Ascending aorta (tissue), 2 donors: ENCODE data around the gene GCH1. TPM values are rescaled to one million over a fixed set of nuclear protein-coding genes. Genes with fewer than 3 reads are reported as not detected.
A peak's percentile ranks its signal among the peaks of the same experiment; 100 is the strongest.
"Not testable (repeated sequence)": the region's sequence is repeated elsewhere in the genome, so short reads cannot be mapped to it uniquely, and the experiment has no call there.

ENCODE experiments used
- DNase-seq, 2 donors: peaks; one replicate each; pipeline ENCODE4 v3.0.0-alpha.2; 2019; ENCODE audit warnings: low spot score in 2 of 2
- H3K27ac ChIP-seq, 2 donors: fragments of 200-600 bp; sonication (generic); one replicate each; pipeline ENCODE4 v1.5.1; 2016 to 2017; ENCODE audit warnings: mild to moderate bottlenecking in 1 of 2
- H3K27me3 ChIP-seq: fragments of 200-600 bp; sonication (generic); one replicate; pipeline ENCODE4 v1.5.1; 2017
- H3K36me3 ChIP-seq, 2 donors: fragments of 200-600 bp; sonication (generic); one replicate each; pipeline ENCODE4 v1.5.1; 2016
- H3K4me1 ChIP-seq, 2 donors: fragments of 200-600 bp; sonication (generic); one replicate each; pipeline ENCODE4 v1.5.1; 2016 to 2017; ENCODE audit warnings: mild to moderate bottlenecking in 1 of 2
- H3K4me3 ChIP-seq, 2 donors: fragments of 200-600 bp; sonication (generic); one replicate each; pipeline ENCODE4 v1.5.1; 2016 to 2017; ENCODE audit warnings: mild to moderate bottlenecking in 1 of 2
- H3K9me3 ChIP-seq, 2 donors: fragments of 200-600 bp; sonication (generic); one replicate each; pipeline ENCODE4 v1.5.1; 2016
- CTCF ChIP-seq, 3 experiments: fragments of 200-600 bp in 2 of 3; fragments of 450-650 bp in 1 of 3; sonication (generic) in 2 of 3; IDR thresholded peaks; one replicate each; pipeline ENCODE4 v1.5.1; 2016 to 2019; ENCODE audit warnings: antibody characterized with exemption in 3 of 3, mild to moderate bottlenecking in 1 of 3, moderate library complexity in 1 of 3
- intact Hi-C: fragments of 100-400 bp; cut with DNase I; formaldehyde crosslinking; loops from one replicate; pipeline ENCODE4 v1.15.1; 2023
- total RNA-seq: library from RNA; depleted of rRNA; stranded (reverse); fragments of >200 nt; gene quantifications from one replicate; pipeline ENCODE4 v1.1.0, GENCODE V29; 2016

The GCH1 gene
- total RNA-seq, 1 donor from 2014 or later: 3.2 TPM

- Histone ChIP-seq H3K27me3 (no peaks in the 10 kb centered on the region), H3K36me3 (no peaks in the 10 kb centered on the region), H3K9me3 (no peaks in the 10 kb centered on the region), H3K4me1 (no peaks in the 10 kb centered on the region), H3K27ac (no peak overlapping the region), H3K4me3 (no peak overlapping the region)
- intact Hi-C loops: no loop called here
- no peak for TF ChIP-seq CTCF (IDR thresholded peaks at IDR 0.05)
- DNase-seq: no peak
These were observed 5.6 kb upstream of the GCH1 start for GRCh38 chr14:54908190-54908589.

GRCh38 chr14:54906075-54906474 lies 3.4 kb upstream of the GCH1 start:
- no peak for TF ChIP-seq CTCF (IDR thresholded peaks at IDR 0.05)
- H3K4me1 ChIP-seq: peaks cover 0 to 6% of the 10 kb centered on the region in 2 donors
- H3K27ac ChIP-seq: no peak overlapping the region
- no peaks in the 10 kb centered on the region for H3K27me3 ChIP-seq
- H3K9me3 ChIP-seq: no peaks in the 10 kb centered on the region
- no peaks in the 10 kb centered on the region for H3K36me3 ChIP-seq
- DNase-seq: no peak
- no peak overlapping the region for H3K4me3 ChIP-seq
- intact Hi-C loops: no loop called here

GRCh38 chr14:54902143-54902520 lies 494 bp downstream of the GCH1 start:
- peak in 2 of 3 experiments; percentile 8 to 12 for TF ChIP-seq CTCF (IDR thresholded peaks at IDR 0.05)
- peak; percentile 31 to 90 for DNase-seq
- intact Hi-C loops: no loop called here
- Histone ChIP-seq H3K4me3 (peak overlapping the region; percentile 72 to 88), H3K4me1 (peaks cover 0 to 6% of the 10 kb centered on the region in 2 donors), H3K27me3 (no peaks in the 10 kb centered on the region), H3K9me3 (no peaks in the 10 kb centered on the region), H3K36me3 (no peaks in the 10 kb centered on the region), H3K27ac (peak overlapping the region; percentile 50 to 63)

GRCh38 chr14:54901380-54902142 lies 1.1 kb downstream of the GCH1 start:
- no peak for TF ChIP-seq CTCF (IDR thresholded peaks at IDR 0.05)
- no peak for DNase-seq
- intact Hi-C loops: no loop called here
- Histone ChIP-seq H3K36me3 (no peaks in the 10 kb centered on the region), H3K27ac (peak overlapping the region; percentile 50 to 63), H3K27me3 (no peaks in the 10 kb centered on the region), H3K4me1 (peaks cover 0 to 6% of the 10 kb centered on the region in 2 donors), H3K4me3 (peak overlapping the region; percentile 72 to 88), H3K9me3 (no peaks in the 10 kb centered on the region)

- no peak for TF ChIP-seq CTCF (IDR thresholded peaks at IDR 0.05)
- no peak overlapping the region for H3K27ac ChIP-seq
- H3K9me3 ChIP-seq: no peaks in the 10 kb centered on the region
- H3K36me3 ChIP-seq: no peaks in the 10 kb centered on the region
- H3K4me1 ChIP-seq: peaks cover 0 to 6% of the 10 kb centered on the region in 2 donors
- H3K27me3 ChIP-seq: no peaks in the 10 kb centered on the region
- intact Hi-C loops: loop anchor here (10.0 kb wide), 1 partner anchor 85 kb away; no protein-coding TSS in a partner anchor
- DNase-seq: no peak
- H3K4me3 ChIP-seq: no peak overlapping the region
These were observed 3.1 kb downstream of the GCH1 start for GRCh38 chr14:54899573-54899972.

GRCh38 chr14:54897809-54898555 lies 4.6 kb downstream of the GCH1 start:
- not testable (repeated sequence) for H3K27me3 ChIP-seq, H3K36me3 ChIP-seq, DNase-seq, H3K9me3 ChIP-seq, H3K4me3 ChIP-seq, H3K4me1 ChIP-seq, H3K27ac ChIP-seq
- intact Hi-C loops: loop anchor here (10.0 kb wide), 1 partner anchor 83 kb away; no protein-coding TSS in a partner anchor
